A673 (cell line): Measurements from ENCODE around the gene CRY2. TPM values are rescaled to one million over a fixed set of nuclear protein-coding genes. Genes with fewer than 3 reads are reported as not detected.

Experiments used
- BruUV-seq: library from RNA; stranded (reverse); fragments of 400-500 nt; replicated peaks from 2 replicates; lab custom pipeline; 2021; lab: Mats Ljungman, UMichigan
- CTCF ChIA-PET: fragments of 300-600 bp; sonication (Branson Sonifier 250); formaldehyde crosslinking; loops from one replicate; lab custom pipeline; 2022; ENCODE audit warnings: antibody characterized with exemption; lab: Charles Lee
- POLR2A ChIA-PET: fragments of 300-600 bp; sonication (Branson Sonifier 250); formaldehyde crosslinking; loops from one replicate; lab custom pipeline; 2022; ENCODE audit warnings: antibody characterized with exemption; ENCODE audit not compliant: low non-redundant PET; lab: Charles Lee
- DNase-seq: peaks from one replicate; pipeline ENCODE4 v3.0.0-alpha.2; 2015; ENCODE audit warnings: low spot score
- H3K27ac ChIP-seq: fragments of 200-600 bp; sonication (generic); 2 replicates; pipeline ENCODE4 v1.5.1; 2016; ENCODE audit warnings: mixed run types, low read depth, mild to moderate bottlenecking, mixed read lengths, antibody characterized with exemption, low read length; ENCODE audit not compliant: poor library complexity, severe bottlenecking
- H3K27me3 ChIP-seq: fragments of 200-600 bp; sonication (generic); replicated peaks from 2 replicates; pipeline ENCODE4 v1.6.1; 2017; ENCODE audit warnings: mixed run types, low read depth, mild to moderate bottlenecking, mixed read lengths, antibody characterized with exemption, low read length; ENCODE audit not compliant: insufficient read depth, poor library complexity
- H3K36me3 ChIP-seq: fragments of 200-600 bp; sonication (generic); 2 replicates; pipeline ENCODE4 v1.6.1; 2016; ENCODE audit warnings: mixed run types, mild to moderate bottlenecking, mixed read lengths, antibody characterized with exemption, low read length; ENCODE audit not compliant: insufficient read depth, poor library complexity, severe bottlenecking
- H3K4me1 ChIP-seq: fragments of 200-600 bp; sonication (generic); 2 replicates; pipeline ENCODE4 v1.6.1; 2017; ENCODE audit warnings: mixed run types, mild to moderate bottlenecking, mixed read lengths, antibody characterized with exemption, low read length; ENCODE audit not compliant: insufficient read depth, poor library complexity, severe bottlenecking
- H3K4me3 ChIP-seq: fragments of 200-600 bp; sonication (generic); 2 replicates; pipeline ENCODE4 v1.5.1; 2016; ENCODE audit warnings: low read depth, mixed run types, mild to moderate bottlenecking, mixed read lengths, low read length; ENCODE audit not compliant: poor library complexity, severe bottlenecking
- H3K9me3 ChIP-seq: fragments of 200-600 bp; sonication (generic); 2 replicates; pipeline ENCODE4 v1.6.1; 2016; ENCODE audit warnings: mixed run types, low read depth, mild to moderate bottlenecking, mixed read lengths, antibody characterized with exemption, low read length; ENCODE audit not compliant: poor library complexity, severe bottlenecking
- EZH2 ChIP-seq: fragments of 200-600 bp; sonication (generic); IDR thresholded peaks from 2 replicates; pipeline ENCODE4 v1.6.1; 2017; ENCODE audit warnings: borderline replicate concordance, low read depth, mild to moderate bottlenecking, mixed read lengths, antibody characterized with exemption, low read length; ENCODE audit not compliant: poor library complexity, severe bottlenecking
- intact Hi-C: fragments of 100-400 bp; cut with micrococcal nuclease; formaldehyde crosslinking; loops from one replicate; pipeline ENCODE4 v1.10.0; 2022; ENCODE audit not compliant: unreplicated experiment
- total RNA-seq: library from RNA; stranded (reverse); gene quantifications from 2 replicates; pipeline ENCODE4 v1.2.3, GENCODE V29; 2021
- TF ChIP-seq, protein P1 (sequence below): fragments of 300-800, 200-600 bp; sonication (generic); conservative IDR thresholded peaks from 2 replicates; pipeline ENCODE4 v1.5.1; 2017; ENCODE audit warnings: low read depth, mild to moderate bottlenecking, antibody characterized with exemption, low read length, moderate library complexity, mixed read lengths

The CRY2 gene
- total RNA-seq, 1 experiment from 2014 or later = 46.4 TPM

DNA sequence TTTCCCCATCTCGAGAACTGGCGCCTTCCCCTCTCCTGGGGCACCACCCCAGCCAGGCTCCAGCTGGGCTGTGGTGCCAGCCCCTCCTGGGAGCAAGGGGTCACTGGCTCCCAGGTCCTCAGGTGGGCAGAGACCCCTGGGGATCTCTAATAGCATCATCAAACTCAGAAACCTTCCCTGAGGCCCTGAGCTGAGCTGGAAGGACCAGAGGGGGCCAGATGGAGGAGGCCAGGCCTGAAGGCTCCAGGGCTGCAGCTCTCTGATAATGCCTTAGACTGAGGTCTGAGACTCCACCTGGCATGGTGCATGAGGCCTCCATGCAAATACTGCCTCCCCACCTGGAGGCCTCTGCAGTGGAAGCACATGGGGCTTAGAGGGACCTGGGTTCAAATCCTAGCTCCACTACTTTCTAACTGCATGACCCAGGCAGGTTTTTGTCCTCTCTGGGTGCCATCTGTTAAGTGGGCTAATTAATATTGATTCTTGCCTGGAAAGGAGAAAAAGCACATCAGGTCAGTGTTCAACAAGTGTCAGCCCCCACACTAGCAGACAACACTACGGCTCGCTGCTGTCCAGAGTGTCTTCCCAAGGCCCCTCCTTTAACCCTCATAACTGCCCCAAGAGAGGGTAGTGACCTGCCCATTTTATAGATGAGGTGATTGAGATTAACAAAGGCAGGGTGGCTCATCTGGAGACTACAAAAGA is 39.7 kb downstream of the CRY2 start:
- DNase-seq = no peak
- ChIA-PET POLR2A (no interaction called here), CTCF (no interaction called here)
- TF ChIP-seq, protein P1, sequence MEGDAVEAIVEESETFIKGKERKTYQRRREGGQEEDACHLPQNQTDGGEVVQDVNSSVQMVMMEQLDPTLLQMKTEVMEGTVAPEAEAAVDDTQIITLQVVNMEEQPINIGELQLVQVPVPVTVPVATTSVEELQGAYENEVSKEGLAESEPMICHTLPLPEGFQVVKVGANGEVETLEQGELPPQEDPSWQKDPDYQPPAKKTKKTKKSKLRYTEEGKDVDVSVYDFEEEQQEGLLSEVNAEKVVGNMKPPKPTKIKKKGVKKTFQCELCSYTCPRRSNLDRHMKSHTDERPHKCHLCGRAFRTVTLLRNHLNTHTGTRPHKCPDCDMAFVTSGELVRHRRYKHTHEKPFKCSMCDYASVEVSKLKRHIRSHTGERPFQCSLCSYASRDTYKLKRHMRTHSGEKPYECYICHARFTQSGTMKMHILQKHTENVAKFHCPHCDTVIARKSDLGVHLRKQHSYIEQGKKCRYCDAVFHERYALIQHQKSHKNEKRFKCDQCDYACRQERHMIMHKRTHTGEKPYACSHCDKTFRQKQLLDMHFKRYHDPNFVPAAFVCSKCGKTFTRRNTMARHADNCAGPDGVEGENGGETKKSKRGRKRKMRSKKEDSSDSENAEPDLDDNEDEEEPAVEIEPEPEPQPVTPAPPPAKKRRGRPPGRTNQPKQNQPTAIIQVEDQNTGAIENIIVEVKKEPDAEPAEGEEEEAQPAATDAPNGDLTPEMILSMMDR = no peak
- TF ChIP-seq EZH2 = no peak
- Histone ChIP-seq H3K27ac (no peak overlapping the region), H3K27me3 (no peaks in the 10 kb centered on the region), H3K4me3 (no peak overlapping the region), H3K4me1 (peaks cover 4% of the 10 kb centered on the region), H3K36me3 (peaks cover under 1% of the 10 kb centered on the region), H3K9me3 (no peaks in the 10 kb centered on the region)
- BruUV-seq = no TSS peak
- intact Hi-C loops = loop anchor here (10.0 kb wide), 1 partner anchor 428 kb away; no protein-coding TSS in a partner anchor

DNA sequence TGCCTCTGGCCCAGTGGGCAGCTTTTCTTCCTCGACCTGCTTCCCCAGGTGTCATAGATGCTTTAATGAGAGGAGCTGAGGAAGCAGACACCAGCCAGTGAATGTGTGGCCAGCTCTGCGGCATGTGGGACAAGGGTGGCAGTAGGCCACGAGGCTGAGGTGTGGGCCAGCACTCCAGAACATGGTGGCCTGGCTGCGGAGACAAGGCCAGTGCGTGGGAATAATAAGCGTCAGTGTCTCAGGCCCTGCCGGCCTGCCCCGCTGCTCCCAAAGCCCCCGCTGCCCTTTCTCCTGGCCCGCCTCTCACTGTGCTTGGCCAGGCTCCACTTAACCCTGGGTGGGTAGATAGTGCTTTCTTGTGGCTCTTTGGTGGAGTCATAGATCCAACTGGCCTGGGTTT is 40.3 kb downstream of the CRY2 start:
- Histone ChIP-seq H3K4me1 (peaks cover 4% of the 10 kb centered on the region), H3K36me3 (no peaks in the 10 kb centered on the region), H3K27ac (no peak overlapping the region), H3K27me3 (no peaks in the 10 kb centered on the region), H3K4me3 (no peak overlapping the region), H3K9me3 (no peaks in the 10 kb centered on the region)
- TF ChIP-seq EZH2 = no peak
- TF ChIP-seq, protein P1 = no peak
- no peak for DNase-seq
- BruUV-seq = no TSS peak
- ChIA-PET CTCF (interaction anchor here (0.6 kb wide), 1 partner anchor 47 kb away, joined by 13 read pairs; no protein-coding TSS in a partner anchor), POLR2A (no interaction called here)
- intact Hi-C loops = loop anchor here (10.0 kb wide), 1 partner anchor 427 kb away; no protein-coding TSS in a partner anchor

DNA sequence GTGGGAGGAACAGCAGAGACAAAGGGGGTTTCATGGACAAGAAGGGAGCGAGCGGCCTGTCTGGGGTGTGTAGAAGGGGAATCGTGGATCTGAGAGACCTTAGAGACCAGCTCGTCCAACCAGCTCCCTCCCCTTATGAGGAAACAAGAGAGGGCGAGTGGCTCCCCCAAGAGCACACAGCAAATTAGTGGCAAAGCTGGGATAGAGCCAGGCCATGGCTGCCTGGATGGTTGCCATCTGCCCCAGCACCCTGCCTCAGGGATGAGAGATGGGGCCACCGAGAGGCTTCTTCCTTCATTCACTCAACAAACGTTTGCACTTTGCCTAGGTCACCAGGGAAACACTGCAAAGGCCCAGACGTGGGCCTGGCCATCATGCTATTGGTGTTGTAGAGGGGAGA is 42.3 kb downstream of the CRY2 start:
- H3K4me3 ChIP-seq = no peak overlapping the region
- DNase-seq = no peak
- H3K4me1 ChIP-seq = peaks cover 4% of the 10 kb centered on the region
- no peaks in the 10 kb centered on the region for H3K27me3 ChIP-seq
- no peak for TF ChIP-seq EZH2
- TF ChIP-seq, protein P1 = no peak
- H3K36me3 ChIP-seq = no peaks in the 10 kb centered on the region
- intact Hi-C loops = loop anchor here (10.0 kb wide), 1 partner anchor 425 kb away; no protein-coding TSS in a partner anchor
- no peaks in the 10 kb centered on the region for H3K9me3 ChIP-seq
- BruUV-seq = no TSS peak
- POLR2A ChIA-PET = no interaction called here
- no peak overlapping the region for H3K27ac ChIP-seq
- CTCF ChIA-PET = no interaction called here
